Activated T-helper 1 cell treated with anti-CD3 and anti-CD28 coated beads, Interleukin-12 subunit alpha, Interleukin-12 subunit beta, Interleukin-2, Interleukin-4 antibody, amounts not matched to agents 30 ng/mL and 10 ng/mL and 1 ng/mL, durations not matched to agents 14 hours and 24 hours and 36 hours (primary cell): ENCODE results near the gene ABCG5. TPM values are rescaled to one million over a fixed set of nuclear protein-coding genes. Genes with fewer than 3 reads are reported as not detected.

ENCODE experiments used
- DNase-seq: peaks from one replicate; pipeline ENCODE4 v3.0.0; 2021; ENCODE audit warnings: low spot score
- H3K27ac Mint-ChIP-seq: one replicate; pipeline ENCODE4 v1.8.0; 2021; ENCODE audit warnings: mild to moderate bottlenecking, mixed read lengths
- H3K27me3 Mint-ChIP-seq: one replicate; pipeline ENCODE4 v1.8.0; 2022; ENCODE audit warnings: mild to moderate bottlenecking, moderate library complexity, mixed read lengths; ENCODE audit not compliant: insufficient read depth
- H3K36me3 Mint-ChIP-seq: one replicate; pipeline ENCODE4 v1.8.0; 2021; ENCODE audit warnings: low read depth, mixed read lengths
- H3K4me1 Mint-ChIP-seq: one replicate; pipeline ENCODE4 v1.8.0; 2021; ENCODE audit warnings: low read depth, mixed read lengths
- H3K4me3 Mint-ChIP-seq: one replicate; pipeline ENCODE4 v1.8.0; 2021; ENCODE audit warnings: mild to moderate bottlenecking, moderate library complexity, mixed read lengths
- H3K9me3 Mint-ChIP-seq: one replicate; pipeline ENCODE4 v1.8.0; 2021; ENCODE audit warnings: mixed read lengths
- intact Hi-C: fragments of 100-400 bp; cut with micrococcal nuclease; formaldehyde crosslinking; loops from one replicate; pipeline ENCODE4 v1.15.1; 2024
- total RNA-seq: library from RNA; stranded (reverse); gene quantifications from 2 replicates; pipeline ENCODE4 v1.2.3, GENCODE V29; 2022

The ABCG5 gene
- total RNA-seq, 1 donor from 2014 or later = not detected

GRCh38 chr2:43814711-43815110 is 23.9 kb downstream of the ABCG5 start:
- no peaks in the 10 kb centered on the region for H3K9me3 Mint-ChIP-seq
- no peak overlapping the region for H3K27ac Mint-ChIP-seq
- H3K36me3 Mint-ChIP-seq = no peaks in the 10 kb centered on the region
- H3K4me1 Mint-ChIP-seq = no peaks in the 10 kb centered on the region
- no peaks in the 10 kb centered on the region for H3K27me3 Mint-ChIP-seq
- H3K4me3 Mint-ChIP-seq = no peak overlapping the region
- no peak for DNase-seq
- intact Hi-C loops = no loop called here

- Mint-ChIP-seq H3K4me1 (no peaks in the 10 kb centered on the region), H3K9me3 (no peaks in the 10 kb centered on the region), H3K36me3 (no peaks in the 10 kb centered on the region), H3K4me3 (no peak overlapping the region), H3K27ac (no peak overlapping the region), H3K27me3 (no peaks in the 10 kb centered on the region)
- intact Hi-C loops = no loop called here
- no peak for DNase-seq
Measured at GRCh38 chr2:43812947-43813346, 25.7 kb downstream of the ABCG5 start.

GRCh38 chr2:43812006-43812405 is 26.6 kb downstream of the ABCG5 start:
- no peak for DNase-seq
- Mint-ChIP-seq H3K36me3 (no peaks in the 10 kb centered on the region), H3K27ac (no peak overlapping the region), H3K4me3 (no peak overlapping the region), H3K4me1 (no peaks in the 10 kb centered on the region), H3K9me3 (no peaks in the 10 kb centered on the region), H3K27me3 (no peaks in the 10 kb centered on the region)
- intact Hi-C loops = no loop called here

GRCh38 chr2:43810888-43811287 is 27.8 kb downstream of the ABCG5 start:
- H3K36me3 Mint-ChIP-seq = no peaks in the 10 kb centered on the region
- H3K4me1 Mint-ChIP-seq = no peaks in the 10 kb centered on the region
- H3K27me3 Mint-ChIP-seq = no peaks in the 10 kb centered on the region
- intact Hi-C loops = no loop called here
- H3K9me3 Mint-ChIP-seq = no peaks in the 10 kb centered on the region
- no peak overlapping the region for H3K27ac Mint-ChIP-seq
- no peak for DNase-seq
- no peak overlapping the region for H3K4me3 Mint-ChIP-seq

GRCh38 chr2:43810452-43810851 is 28.2 kb downstream of the ABCG5 start:
- H3K4me3 Mint-ChIP-seq = no peak overlapping the region
- DNase-seq = no peak
- H3K27ac Mint-ChIP-seq = no peak overlapping the region
- no peaks in the 10 kb centered on the region for H3K9me3 Mint-ChIP-seq
- no peaks in the 10 kb centered on the region for H3K27me3 Mint-ChIP-seq
- intact Hi-C loops = no loop called here
- no peaks in the 10 kb centered on the region for H3K36me3 Mint-ChIP-seq
- no peaks in the 10 kb centered on the region for H3K4me1 Mint-ChIP-seq

- H3K36me3 Mint-ChIP-seq = no peaks in the 10 kb centered on the region
- H3K27ac Mint-ChIP-seq = no peak overlapping the region
- peaks cover 4% of the 10 kb centered on the region for H3K27me3 Mint-ChIP-seq
Measured at GRCh38 chr2:43806719-43807031, 32.0 kb downstream of the ABCG5 start.

GRCh38 chr2:43803113-43803512 is 35.5 kb downstream of the ABCG5 start:
- DNase-seq = no peak
- no peak overlapping the region for H3K4me3 Mint-ChIP-seq
- intact Hi-C loops = no loop called here

More at GRCh38 chr2:43806719-43807031, 32.0 kb downstream of the ABCG5 start:
- no peaks in the 10 kb centered on the region for H3K9me3 Mint-ChIP-seq
- no peaks in the 10 kb centered on the region for H3K4me1 Mint-ChIP-seq
- intact Hi-C loops = no loop called here
- H3K4me3 Mint-ChIP-seq = no peak overlapping the region
- DNase-seq = no peak

GRCh38 chr2:43802135-43802534 is 36.5 kb downstream of the ABCG5 start:
- Mint-ChIP-seq H3K9me3 (no peaks in the 10 kb centered on the region), H3K4me3 (no peak overlapping the region), H3K27me3 (peaks cover 7% of the 10 kb centered on the region), H3K27ac (no peak overlapping the region), H3K4me1 (no peaks in the 10 kb centered on the region), H3K36me3 (no peaks in the 10 kb centered on the region)
- intact Hi-C loops = no loop called here
- no peak for DNase-seq

More at GRCh38 chr2:43803113-43803512, 35.5 kb downstream of the ABCG5 start:
- H3K36me3 Mint-ChIP-seq = no peaks in the 10 kb centered on the region
- H3K27ac Mint-ChIP-seq = no peak overlapping the region
- no peaks in the 10 kb centered on the region for H3K9me3 Mint-ChIP-seq
- H3K4me1 Mint-ChIP-seq = no peaks in the 10 kb centered on the region
- peaks cover 7% of the 10 kb centered on the region for H3K27me3 Mint-ChIP-seq

- peaks cover 7% of the 10 kb centered on the region for H3K27me3 Mint-ChIP-seq
- no peaks in the 10 kb centered on the region for H3K4me1 Mint-ChIP-seq
- no peaks in the 10 kb centered on the region for H3K9me3 Mint-ChIP-seq
- intact Hi-C loops = no loop called here
- H3K4me3 Mint-ChIP-seq = no peak overlapping the region
- no peaks in the 10 kb centered on the region for H3K36me3 Mint-ChIP-seq
- H3K27ac Mint-ChIP-seq = no peak overlapping the region
- no peak for DNase-seq
Measured at GRCh38 chr2:43800894-43801293, 37.7 kb downstream of the ABCG5 start.

- Mint-ChIP-seq H3K36me3 (no peaks in the 10 kb centered on the region), H3K4me1 (no peaks in the 10 kb centered on the region), H3K9me3 (no peaks in the 10 kb centered on the region), H3K27ac (no peak overlapping the region), H3K4me3 (no peak overlapping the region), H3K27me3 (peaks cover 4% of the 10 kb centered on the region)
- no peak for DNase-seq
- intact Hi-C loops = no loop called here
Measured at GRCh38 chr2:43798300-43798699, 40.3 kb downstream of the ABCG5 start.

- intact Hi-C loops = no loop called here
- no peaks in the 10 kb centered on the region for H3K9me3 Mint-ChIP-seq
- H3K4me1 Mint-ChIP-seq = no peaks in the 10 kb centered on the region
- DNase-seq = no peak
- no peaks in the 10 kb centered on the region for H3K36me3 Mint-ChIP-seq
- peaks cover 2% of the 10 kb centered on the region for H3K27me3 Mint-ChIP-seq
- H3K27ac Mint-ChIP-seq = no peak overlapping the region
- no peak overlapping the region for H3K4me3 Mint-ChIP-seq
Measured at GRCh38 chr2:43796206-43796605, 42.4 kb downstream of the ABCG5 start.

GRCh38 chr2:43794956-43795355 is 43.7 kb downstream of the ABCG5 start:
- H3K9me3 Mint-ChIP-seq = no peaks in the 10 kb centered on the region
- no peak overlapping the region for H3K27ac Mint-ChIP-seq
- no peak overlapping the region for H3K4me3 Mint-ChIP-seq
- no peak for DNase-seq
- intact Hi-C loops = no loop called here
- no peaks in the 10 kb centered on the region for H3K36me3 Mint-ChIP-seq
- no peaks in the 10 kb centered on the region for H3K4me1 Mint-ChIP-seq
- peaks cover 2% of the 10 kb centered on the region for H3K27me3 Mint-ChIP-seq

GRCh38 chr2:43792653-43793052 is 46.0 kb downstream of the ABCG5 start:
- Mint-ChIP-seq H3K36me3 (no peaks in the 10 kb centered on the region), H3K4me1 (no peaks in the 10 kb centered on the region)

GRCh38 chr2:43791035-43791765 is 47.4 kb downstream of the ABCG5 start:
- no peak overlapping the region for H3K27ac Mint-ChIP-seq
- H3K4me1 Mint-ChIP-seq = no peaks in the 10 kb centered on the region

More at GRCh38 chr2:43792653-43793052, 46.0 kb downstream of the ABCG5 start:
- no peak for DNase-seq
- no peak overlapping the region for H3K4me3 Mint-ChIP-seq
- H3K27me3 Mint-ChIP-seq = no peaks in the 10 kb centered on the region
- H3K9me3 Mint-ChIP-seq = no peaks in the 10 kb centered on the region
- intact Hi-C loops = no loop called here
- H3K27ac Mint-ChIP-seq = no peak overlapping the region

More at GRCh38 chr2:43791035-43791765, 47.4 kb downstream of the ABCG5 start:
- no peaks in the 10 kb centered on the region for H3K9me3 Mint-ChIP-seq
- intact Hi-C loops = no loop called here
- no peak overlapping the region for H3K4me3 Mint-ChIP-seq
- no peak for DNase-seq
- no peaks in the 10 kb centered on the region for H3K36me3 Mint-ChIP-seq
- no peaks in the 10 kb centered on the region for H3K27me3 Mint-ChIP-seq
